ENCODE data around the gene PPA1.

DNA sequence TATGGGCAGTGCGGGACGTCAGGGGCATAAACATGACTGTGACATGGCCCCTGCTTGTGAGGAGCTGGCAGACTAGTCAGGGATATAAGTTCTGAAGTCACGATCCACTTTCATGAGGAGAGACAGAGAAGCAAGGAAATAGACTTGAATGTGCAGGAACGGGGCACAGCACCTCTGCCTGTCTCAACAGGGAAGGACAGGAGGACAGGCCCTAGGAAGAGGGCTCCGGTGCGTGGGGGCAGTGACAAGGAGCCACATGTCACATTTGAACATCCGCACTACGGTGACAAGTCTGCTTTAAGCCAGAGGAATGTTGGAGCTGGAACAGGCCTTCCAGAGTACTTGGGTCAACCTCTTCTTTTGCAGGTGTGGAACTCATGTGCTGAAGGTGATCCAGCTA is 43.1 kb downstream of the PPA1 start:
- TF ChIP-seq, protein P1, sequence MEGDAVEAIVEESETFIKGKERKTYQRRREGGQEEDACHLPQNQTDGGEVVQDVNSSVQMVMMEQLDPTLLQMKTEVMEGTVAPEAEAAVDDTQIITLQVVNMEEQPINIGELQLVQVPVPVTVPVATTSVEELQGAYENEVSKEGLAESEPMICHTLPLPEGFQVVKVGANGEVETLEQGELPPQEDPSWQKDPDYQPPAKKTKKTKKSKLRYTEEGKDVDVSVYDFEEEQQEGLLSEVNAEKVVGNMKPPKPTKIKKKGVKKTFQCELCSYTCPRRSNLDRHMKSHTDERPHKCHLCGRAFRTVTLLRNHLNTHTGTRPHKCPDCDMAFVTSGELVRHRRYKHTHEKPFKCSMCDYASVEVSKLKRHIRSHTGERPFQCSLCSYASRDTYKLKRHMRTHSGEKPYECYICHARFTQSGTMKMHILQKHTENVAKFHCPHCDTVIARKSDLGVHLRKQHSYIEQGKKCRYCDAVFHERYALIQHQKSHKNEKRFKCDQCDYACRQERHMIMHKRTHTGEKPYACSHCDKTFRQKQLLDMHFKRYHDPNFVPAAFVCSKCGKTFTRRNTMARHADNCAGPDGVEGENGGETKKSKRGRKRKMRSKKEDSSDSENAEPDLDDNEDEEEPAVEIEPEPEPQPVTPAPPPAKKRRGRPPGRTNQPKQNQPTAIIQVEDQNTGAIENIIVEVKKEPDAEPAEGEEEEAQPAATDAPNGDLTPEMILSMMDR (IDR thresholded peaks at IDR 0.05) = no peak
- TF ChIP-seq POLR2A (IDR thresholded peaks at IDR 0.05) = no peak
